Cardiac atrium fibroblast (primary cell): ENCODE results near the gene SMIM10L2A. TPM values are rescaled to one million over a fixed set of nuclear protein-coding genes. Genes with fewer than 3 reads are reported as not detected.

Experiments
- total RNA-seq: library from RNA; depleted of rRNA; stranded (reverse); fragments of >200 nt; gene quantifications from 2 replicates; pipeline ENCODE4 v1.2.3, GENCODE V29; 2015

Gene SMIM10L2A
- total RNA-seq, result under 0.01 and 0.49 TPM in 2 replicates

DNA sequence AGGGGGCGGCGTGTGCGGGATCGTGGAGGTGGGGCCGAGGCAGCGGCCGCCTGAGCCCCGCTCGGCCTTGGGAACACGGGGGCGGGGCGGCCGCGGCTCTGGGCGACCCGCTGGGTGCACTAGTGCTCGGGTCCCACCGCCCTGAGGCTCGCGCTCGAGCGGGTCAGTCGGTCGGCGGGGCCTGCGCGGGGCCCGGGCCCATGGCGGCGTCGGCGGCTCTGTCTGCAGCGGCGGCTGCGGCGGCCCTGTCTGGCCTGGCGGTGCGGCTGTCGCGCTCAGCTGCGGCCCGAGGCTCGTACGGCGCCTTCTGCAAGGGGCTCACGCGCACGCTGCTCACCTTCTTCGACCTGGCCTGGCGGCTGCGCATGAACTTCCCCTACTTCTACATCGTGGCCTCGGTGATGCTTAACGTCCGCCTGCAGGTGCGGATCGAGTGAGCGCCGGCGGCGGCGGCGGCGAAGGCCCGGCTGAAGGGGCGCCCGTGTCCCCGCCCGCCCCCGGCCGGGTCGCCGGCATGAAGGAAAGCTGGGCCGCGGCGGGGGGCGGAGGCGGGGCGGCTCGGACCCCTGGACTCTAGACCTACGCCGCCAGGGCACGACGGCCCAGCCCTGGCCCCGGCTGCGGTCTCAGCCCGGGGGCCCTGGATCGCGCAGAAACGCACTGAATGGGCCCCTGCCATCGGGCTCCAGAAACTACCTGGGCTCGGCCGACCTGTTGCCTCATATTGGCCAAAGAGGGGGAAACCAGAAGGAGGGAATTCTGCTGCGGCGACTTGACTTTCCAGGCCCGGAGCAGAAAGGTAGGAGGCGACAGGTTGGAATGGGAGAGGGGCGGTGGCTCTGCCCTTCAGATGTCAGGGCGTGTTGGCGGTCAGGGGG is at the start of gene SMIM10L2A:
Gene SMIM10L2A, plus strand, starts transcription at position 13 of the 878 bp plus-strand sequence. Its CDS starts 188 bp downstream, at position 201.

Other genes starting within 250 kb of the SMIM10L2A start
- gene ETDA, start 169.9 kb upstream of the SMIM10L2A start, total RNA-seq, result not detected in 2 replicates
- gene ETDC, start 112.5 kb upstream of the SMIM10L2A start, total RNA-seq, result not detected in 2 replicates
- gene ZNF75D, start 77.8 kb upstream of the SMIM10L2A start, total RNA-seq, result 3.1 and 4.2 TPM in 2 replicates
- gene ZNF449, start 77.1 kb upstream of the SMIM10L2A start, total RNA-seq, result 5.0 and 6.1 TPM in 2 replicates
- 3.7 and 4.3 TPM in 2 replicates for gene INTS6L, start 98.7 kb downstream of the SMIM10L2A start, total RNA-seq